IPS DF 6.9 (cell line): ENCODE results near the gene CNIH3.

Source experiments
- DNase-seq: peaks from one replicate; pipeline ENCODE4 v3.0.0-alpha.2; 2013; ENCODE audit warnings: low read depth, low spot score
- H3K27ac ChIP-seq: one replicate; pipeline ENCODE4 v1.5.1; 2013; ENCODE audit warnings: low read length, control low read depth
- H3K27me3 ChIP-seq: 2 replicates; pipeline ENCODE4 v1.6.1; 2013; ENCODE audit warnings: mild to moderate bottlenecking, low read length; ENCODE audit not compliant: control insufficient read depth, insufficient read depth
- H3K36me3 ChIP-seq: 2 replicates; pipeline ENCODE4 v1.6.1; 2013; ENCODE audit warnings: low read length; ENCODE audit not compliant: control insufficient read depth, insufficient read depth
- H3K4me1 ChIP-seq: 2 replicates; pipeline ENCODE4 v1.6.1; 2013; ENCODE audit warnings: low read length; ENCODE audit not compliant: control insufficient read depth, insufficient read depth
- H3K4me3 ChIP-seq: 2 replicates; pipeline ENCODE4 v1.5.1; 2013; ENCODE audit warnings: mild to moderate bottlenecking, low read length
- H3K9me3 ChIP-seq: 2 replicates; pipeline ENCODE4 v1.6.1; 2013; ENCODE audit warnings: low read length, inconsistent platforms; ENCODE audit not compliant: control insufficient read depth, insufficient read depth
- WGBS: extraction: QIAGEN DNeasy Blood & Tissue Kit; methylation state at CpG from one replicate; pipeline ENCODE4 v1.1.7; 2013; ENCODE audit warnings: mixed read lengths, missing lambda C conversion rate; ENCODE audit not compliant: insufficient read length, insufficient coverage; 5-methylcytosine and 5-hydroxymethylcytosine counted together

CNIH3 gene

DNA sequence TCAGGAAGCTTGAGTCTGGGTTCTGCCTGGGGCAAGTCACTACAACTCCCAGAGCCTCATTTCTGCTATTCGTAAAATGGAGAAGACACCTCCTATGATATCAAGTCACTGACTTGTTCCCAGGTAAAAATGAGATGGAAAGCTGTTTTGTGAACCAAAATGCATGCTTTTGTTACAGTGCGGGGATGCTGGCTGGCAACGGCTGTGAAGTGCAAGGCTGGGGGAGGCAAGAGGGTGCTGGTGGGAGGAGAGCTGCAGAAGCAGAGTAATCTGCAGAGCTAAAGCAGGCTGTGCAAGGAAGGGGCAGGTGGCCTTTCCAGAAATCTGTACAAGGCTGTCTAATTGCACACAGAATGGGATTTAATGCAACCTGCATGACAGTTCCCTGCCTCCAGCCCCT is 150.9 kb downstream of the CNIH3 start:
- Histone ChIP-seq H3K27me3 (no peaks in the 10 kb centered on the region), H3K4me1 (no peaks in the 10 kb centered on the region), H3K4me3 (no peak overlapping the region), H3K9me3 (no peaks in the 10 kb centered on the region), H3K36me3 (no peaks in the 10 kb centered on the region), H3K27ac (no peak overlapping the region)
- WGBS = no CpG with 5 or more reads among the region's 3 CpGs
- no peak for DNase-seq

DNA sequence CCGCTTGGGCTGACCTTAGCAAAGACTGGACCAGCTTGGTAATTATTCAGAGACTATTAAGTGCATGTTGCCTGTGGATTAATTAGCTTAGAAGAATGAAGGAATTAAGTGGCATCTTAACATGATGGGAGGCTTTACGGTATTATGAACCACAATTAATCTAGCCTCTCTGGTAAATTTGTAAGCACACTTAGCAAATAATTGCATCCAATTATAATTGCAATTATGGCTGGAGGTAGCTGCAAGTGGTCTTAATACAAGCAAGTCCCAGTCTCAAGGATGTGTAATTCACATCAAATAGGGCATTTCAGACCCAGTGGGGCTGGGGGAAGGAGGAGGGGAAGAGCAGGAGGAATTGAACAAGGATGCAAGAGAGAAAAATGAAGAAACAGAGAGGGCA is 151.6 kb downstream of the CNIH3 start:
- H3K4me3 ChIP-seq = no peak overlapping the region
- no peaks in the 10 kb centered on the region for H3K9me3 ChIP-seq
- H3K36me3 ChIP-seq = no peaks in the 10 kb centered on the region
- H3K4me1 ChIP-seq = no peaks in the 10 kb centered on the region
- H3K27ac ChIP-seq = no peak overlapping the region
- no CpG with 5 or more reads among the region's 2 CpGs for WGBS
- H3K27me3 ChIP-seq = no peaks in the 10 kb centered on the region
- no peak for DNase-seq

- no peaks in the 10 kb centered on the region for H3K4me1 ChIP-seq
- H3K36me3 ChIP-seq = no peaks in the 10 kb centered on the region
- no peaks in the 10 kb centered on the region for H3K27me3 ChIP-seq
- H3K4me3 ChIP-seq = no peak overlapping the region
- no peak for DNase-seq
- H3K27ac ChIP-seq = no peak overlapping the region
- no CpG with 5 or more reads among the region's 6 CpGs for WGBS
- no peaks in the 10 kb centered on the region for H3K9me3 ChIP-seq
These were observed 152.9 kb downstream of the CNIH3 start for GRCh38 chr1:224768971-224769370.

- H3K27ac ChIP-seq = no peak overlapping the region
- H3K36me3 ChIP-seq = no peaks in the 10 kb centered on the region
- H3K27me3 ChIP-seq = no peaks in the 10 kb centered on the region
- no peak overlapping the region for H3K4me3 ChIP-seq
- DNase-seq = no peak
- H3K4me1 ChIP-seq = no peaks in the 10 kb centered on the region
- no CpG with 5 or more reads among the region's 7 CpGs for WGBS
- H3K9me3 ChIP-seq = no peaks in the 10 kb centered on the region
These were observed 153.6 kb downstream of the CNIH3 start for GRCh38 chr1:224769452-224770335.

DNA sequence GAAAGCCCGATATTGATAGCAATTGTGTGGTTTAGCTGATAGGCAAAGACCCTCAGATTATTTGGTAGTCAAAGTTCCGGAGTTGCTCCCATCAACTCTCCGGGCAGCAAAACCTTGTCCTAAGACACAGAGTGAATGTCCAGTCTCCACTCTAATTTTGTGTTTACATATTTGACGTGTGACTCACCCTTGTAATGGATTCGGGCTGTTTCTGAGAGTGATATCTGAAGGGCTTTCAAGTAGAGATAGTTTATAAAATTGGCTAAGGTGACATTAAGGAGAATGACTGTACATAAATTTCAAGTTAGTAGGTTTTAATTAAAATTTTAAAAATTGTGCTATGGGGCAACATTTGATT is 154.2 kb downstream of the CNIH3 start:
- Histone ChIP-seq H3K27ac (no peak overlapping the region), H3K36me3 (no peaks in the 10 kb centered on the region), H3K4me1 (no peaks in the 10 kb centered on the region), H3K4me3 (no peak overlapping the region), H3K9me3 (no peaks in the 10 kb centered on the region), H3K27me3 (no peaks in the 10 kb centered on the region)
- DNase-seq = no peak
- WGBS = no CpG with 5 or more reads among the region's 5 CpGs

DNA sequence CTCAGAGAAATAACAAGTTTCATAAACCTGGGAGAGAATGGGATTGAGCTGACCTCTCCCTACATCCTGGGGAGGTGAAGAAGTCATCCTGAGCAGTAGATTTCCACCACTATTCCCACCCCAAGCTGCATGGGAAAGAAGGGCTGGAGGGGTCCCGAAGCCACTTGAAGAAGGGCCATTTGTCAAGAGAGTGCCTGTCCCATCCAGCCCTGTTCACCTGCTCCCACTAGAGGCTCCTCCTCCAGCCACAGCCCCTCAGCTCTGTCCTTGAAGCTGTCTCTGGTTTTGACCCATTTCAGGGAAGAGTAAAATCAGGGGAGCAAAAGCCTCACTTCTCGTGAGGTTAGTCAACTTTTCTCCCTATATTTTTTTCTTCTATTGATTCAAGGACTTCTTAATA is 157.5 kb downstream of the CNIH3 start:
- no CpG with 5 or more reads among the region's 2 CpGs for WGBS
- no peak overlapping the region for H3K4me3 ChIP-seq
- no peaks in the 10 kb centered on the region for H3K9me3 ChIP-seq
- H3K27me3 ChIP-seq = no peaks in the 10 kb centered on the region
- H3K27ac ChIP-seq = no peak overlapping the region
- no peaks in the 10 kb centered on the region for H3K36me3 ChIP-seq
- no peaks in the 10 kb centered on the region for H3K4me1 ChIP-seq
- no peak for DNase-seq

DNA sequence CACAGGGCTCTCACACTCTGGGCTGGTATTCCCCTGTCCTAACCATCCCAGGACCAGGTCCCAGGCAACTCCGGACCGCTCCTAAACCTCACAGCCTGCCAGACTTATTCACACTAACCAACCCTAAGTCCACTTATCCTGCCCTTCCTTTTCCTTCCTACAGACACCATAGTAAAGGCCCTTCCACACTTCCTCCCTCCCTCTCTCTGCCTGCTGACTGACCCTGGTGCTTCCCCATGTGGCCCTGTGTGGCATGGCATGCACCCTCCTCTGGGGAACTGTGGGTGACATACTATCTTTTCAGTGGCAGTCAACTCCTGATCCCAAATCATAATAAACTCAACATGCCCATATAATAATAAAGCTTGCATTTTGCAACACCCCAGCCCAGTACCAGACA is 158.3 kb downstream of the CNIH3 start:
- no peaks in the 10 kb centered on the region for H3K36me3 ChIP-seq
- H3K9me3 ChIP-seq = no peaks in the 10 kb centered on the region
- no peak overlapping the region for H3K4me3 ChIP-seq
- WGBS = no CpG with 5 or more reads among the region's 2 CpGs
- no peaks in the 10 kb centered on the region for H3K27me3 ChIP-seq
- H3K4me1 ChIP-seq = no peaks in the 10 kb centered on the region
- DNase-seq = no peak
- no peak overlapping the region for H3K27ac ChIP-seq

DNA sequence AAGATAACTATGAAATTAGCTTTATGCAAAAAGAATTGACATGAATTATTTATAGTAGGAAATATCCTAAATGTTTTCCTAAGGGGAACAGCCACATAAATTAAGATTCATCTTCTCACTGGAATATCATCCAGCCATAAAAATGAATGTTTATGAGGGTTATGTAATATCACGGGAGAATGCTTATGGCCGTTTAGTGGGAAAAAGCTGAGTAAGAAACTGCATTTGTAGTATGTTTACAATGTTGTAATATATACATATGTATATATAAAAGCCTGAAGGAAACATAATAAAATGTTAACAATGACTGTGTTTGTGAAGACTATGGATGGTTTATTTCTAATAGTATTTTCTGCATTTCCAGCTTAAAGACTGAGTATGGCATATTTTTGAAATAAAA is 161.1 kb downstream of the CNIH3 start:
- Histone ChIP-seq H3K9me3 (no peaks in the 10 kb centered on the region), H3K4me1 (peaks cover 4% of the 10 kb centered on the region; the same call in 1 of the 2 replicates), H3K27me3 (no peaks in the 10 kb centered on the region), H3K36me3 (no peaks in the 10 kb centered on the region), H3K27ac (no peak overlapping the region), H3K4me3 (no peak overlapping the region)
- DNase-seq = no peak
- no CpG with 5 or more reads among the region's 2 CpGs for WGBS

DNA sequence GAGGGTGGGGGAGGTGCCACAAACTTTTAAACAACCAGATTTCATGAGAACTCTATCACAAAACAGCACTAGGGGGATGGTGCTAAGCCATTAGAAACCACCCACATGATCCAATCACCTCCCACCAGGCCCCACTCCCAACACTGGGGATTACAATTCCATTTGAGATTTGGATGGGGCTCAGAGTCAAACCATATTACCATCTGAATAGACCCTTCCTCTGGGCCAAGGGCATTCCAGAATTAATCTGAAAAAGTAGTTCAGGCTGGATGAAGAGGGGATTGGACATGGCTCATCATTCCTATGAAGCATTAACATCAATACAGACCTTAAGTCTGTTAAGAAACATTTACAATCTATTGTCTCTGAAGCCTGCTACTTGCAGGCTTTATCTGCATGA is 163.4 kb downstream of the CNIH3 start:
- no peak overlapping the region for H3K27ac ChIP-seq
- no peaks in the 10 kb centered on the region for H3K27me3 ChIP-seq
- no peaks in the 10 kb centered on the region for H3K9me3 ChIP-seq
- H3K4me1 ChIP-seq = peaks cover 4% of the 10 kb centered on the region; the same call in 1 of the 2 replicates
- DNase-seq = no peak
- H3K36me3 ChIP-seq = no peaks in the 10 kb centered on the region
- H3K4me3 ChIP-seq = no peak overlapping the region

DNA sequence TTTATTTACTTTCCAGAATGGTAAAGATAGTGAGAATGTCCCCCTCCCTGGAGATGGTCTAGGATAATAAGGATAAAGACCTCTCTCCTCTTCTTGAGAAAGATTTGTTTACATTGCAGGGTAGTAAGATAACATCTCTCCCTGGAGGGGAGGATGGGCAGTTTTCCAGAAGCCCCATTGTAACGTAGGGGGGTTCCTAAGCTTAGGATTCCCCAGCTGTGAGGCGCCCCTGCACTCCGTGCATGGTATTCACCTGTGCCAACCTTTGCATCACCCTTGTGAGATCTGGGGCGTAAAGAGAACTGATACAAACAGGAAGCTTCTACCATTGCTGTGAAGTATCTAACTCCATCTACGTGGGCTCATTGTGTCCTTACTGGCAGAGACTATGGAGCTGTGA is 164.6 kb downstream of the CNIH3 start:
- Histone ChIP-seq H3K9me3 (no peaks in the 10 kb centered on the region), H3K4me1 (peaks cover 4% of the 10 kb centered on the region; the same call in 1 of the 2 replicates), H3K36me3 (no peaks in the 10 kb centered on the region), H3K27me3 (no peaks in the 10 kb centered on the region), H3K4me3 (no peak overlapping the region), H3K27ac (no peak overlapping the region)
- DNase-seq = no peak
- no CpG with 5 or more reads among the region's 5 CpGs for WGBS

GRCh38 chr1:224781800-224782199 is 165.7 kb downstream of the CNIH3 start:
- DNase-seq = no peak
- WGBS = no CpG with 5 or more reads among the region's 2 CpGs
- H3K4me1 ChIP-seq = peaks cover 4% of the 10 kb centered on the region; the same call in 1 of the 2 replicates
- no peaks in the 10 kb centered on the region for H3K27me3 ChIP-seq
- no peaks in the 10 kb centered on the region for H3K36me3 ChIP-seq
- no peak overlapping the region for H3K27ac ChIP-seq
- no peak overlapping the region for H3K4me3 ChIP-seq
- H3K9me3 ChIP-seq = no peaks in the 10 kb centered on the region
